GM12878 (cell line): Measurements from ENCODE around the gene QSOX1. TPM values are rescaled to one million over a fixed set of nuclear protein-coding genes. Genes with fewer than 3 reads are reported as not detected.

Experiments
- ATAC-seq: fragments of 200-7000 bp; cut with Tn5 transposase; 3 replicates; pipeline ENCODE4 v1.9.1; 2020; ENCODE audit warnings: mild to moderate bottlenecking, moderate library complexity
- BruUV-seq: library from RNA; stranded (reverse); fragments of 400-500 nt; replicated peaks from 2 replicates; lab custom pipeline; 2021; lab: Mats Ljungman, UMichigan
- CTCF ChIA-PET: fragments of 300-600 bp; sonication (Branson Sonifier 250); formaldehyde crosslinking; extraction: SDS; loops from one replicate; lab custom pipeline; 2021; ENCODE audit warnings: inconsistent platforms; lab: Yijun Ruan, JAX
- POLR2A ChIA-PET: fragments of 350-600 bp; formaldehyde crosslinking; extraction: SDS; loops from one replicate; lab custom pipeline; 2021; ENCODE audit warnings: inconsistent platforms; lab: Charles Lee
- RAD21 ChIA-PET: fragments of 300-600 bp; sonication (Branson Sonifier 250); formaldehyde crosslinking; loops from one replicate; lab custom pipeline; 2023; ENCODE audit warnings: antibody characterized with exemption; ENCODE audit not compliant: unreplicated experiment; lab: Charles Lee
- SMC1A ChIA-PET: fragments of 300-600 bp; sonication (Branson Sonifier 250); formaldehyde crosslinking; loops from one replicate; lab custom pipeline; 2023; ENCODE audit not compliant: unreplicated experiment, uncharacterized antibody; lab: Charles Lee
- DNase-seq: peaks from one replicate; pipeline ENCODE4 v3.0.0-alpha.2; 2011; ENCODE audit warnings: low read depth, low spot score
- FAIRE-seq: peaks from 3 replicates; lab custom pipeline; 2011; peaks lifted over from hg19 to GRCh38; lab: Jason Lieb, UNC
- H2AFZ ChIP-seq: 2 replicates; pipeline ENCODE4 v1.6.0; 2011; ENCODE audit warnings: low read depth, low read length, control low read depth; ENCODE audit not compliant: control insufficient read depth
- H3K27ac ChIP-seq: 2 replicates; pipeline ENCODE4 v1.5.1; 2011; ENCODE audit warnings: control low read depth; ENCODE audit not compliant: control insufficient read depth, insufficient read depth
- H3K27me3 ChIP-seq, 2 experiments: replicated peaks in 1 of 2; 2 replicates each; pipeline versions ENCODE4 v1.6.0 to v1.6.1; 2011; ENCODE audit warnings: low read length in 1 of 2; ENCODE audit not compliant: control insufficient read depth in 2 of 2, insufficient read depth in 2 of 2
- H3K36me3 ChIP-seq, 2 experiments: 2 replicates each; pipeline ENCODE4 v1.5.1; 2011; ENCODE audit warnings: low read length in 1 of 2; ENCODE audit not compliant: control insufficient read depth in 2 of 2, insufficient read depth in 2 of 2
- H3K4me1 ChIP-seq: 2 replicates; pipeline ENCODE4 v1.6.1; 2011; ENCODE audit warnings: mild to moderate bottlenecking, low read length, moderate library complexity, mixed read lengths; ENCODE audit not compliant: control insufficient read depth, insufficient read depth
- H3K4me2 ChIP-seq: 2 replicates; pipeline ENCODE4 v1.6.0; 2011; ENCODE audit warnings: control low read depth; ENCODE audit not compliant: control insufficient read depth, insufficient read depth
- H3K4me3 ChIP-seq: fragments of 200-600 bp; sonication (generic); 2 replicates; pipeline ENCODE4 v1.5.1; 2016
- H3K79me2 ChIP-seq: 2 replicates; pipeline ENCODE4 v1.6.0; 2011; ENCODE audit warnings: low read length; ENCODE audit not compliant: control insufficient read depth, insufficient read depth
- H3K9ac ChIP-seq: 2 replicates; pipeline ENCODE4 v1.8.0; 2011; ENCODE audit warnings: low read length, control low read depth, mixed read lengths; ENCODE audit not compliant: control insufficient read depth, insufficient read depth
- H3K9me3 ChIP-seq: replicated peaks from 3 replicates; pipeline ENCODE4 v1.5.1; 2011; ENCODE audit warnings: mild to moderate bottlenecking, low read length; ENCODE audit not compliant: control insufficient read depth, insufficient read depth
- H4K20me1 ChIP-seq: 2 replicates; pipeline ENCODE4 v1.6.0; 2011; ENCODE audit not compliant: control insufficient read depth, insufficient read depth
- ATF7 ChIP-seq: fragments of 450-650 bp; IDR thresholded peaks from 2 replicates; pipeline ENCODE4 v1.6.1; 2016; ENCODE audit warnings: low read depth, mild to moderate bottlenecking
- BRCA1 ChIP-seq: IDR thresholded peaks from 2 replicates; pipeline ENCODE4 v1.6.1; 2011; ENCODE audit warnings: low read depth, low read length, improper control_type of control experiment
- CBFB ChIP-seq: IDR thresholded peaks from 2 replicates; pipeline ENCODE4 v1.6.1; 2016; ENCODE audit warnings: antibody characterized with exemption, low read depth
- CBX3 ChIP-seq: fragments of 200-600 bp; sonication (generic); IDR thresholded peaks from 2 replicates; pipeline ENCODE4 v1.6.1; 2016; ENCODE audit warnings: low read depth, borderline replicate concordance
- CHD1 ChIP-seq: IDR thresholded peaks from 2 replicates; pipeline ENCODE4 v1.6.1; 2012; ENCODE audit warnings: low read depth, low read length, improper control_type of control experiment
- JUNB ChIP-seq: IDR thresholded peaks from 2 replicates; pipeline ENCODE4 v1.6.1; 2016; ENCODE audit warnings: antibody characterized with exemption, mild to moderate bottlenecking
- POLR2AphosphoS5 ChIP-seq: IDR thresholded peaks from 2 replicates; pipeline ENCODE4 v1.6.1; 2011; ENCODE audit warnings: mild to moderate bottlenecking, low read length, inconsistent platforms
- STAT1 ChIP-seq: fragments of 450-650 bp; conservative IDR thresholded peaks from 2 replicates; pipeline ENCODE4 v1.6.1; 2014; ENCODE audit warnings: antibody characterized with exemption, mild to moderate bottlenecking
- ZNF24 ChIP-seq: fragments of 450-650 bp; IDR thresholded peaks from 2 replicates; pipeline ENCODE4 v1.6.1; 2017; ENCODE audit warnings: antibody characterized with exemption, mild to moderate bottlenecking
- WGBS: methylation state at CpG from one replicate; pipeline ENCODE4 v1.1.6; 2016; ENCODE audit warnings: low lambda C conversion rate; ENCODE audit not compliant: insufficient replicate concordance, insufficient coverage; ENCODE audit errors: missing lambda C conversion rate; 5-methylcytosine and 5-hydroxymethylcytosine counted together
- in situ Hi-C: fragments of 300-500 bp; cut with MboI; formaldehyde crosslinking; loops from 9 replicates; pipeline ENCODE4 v1.14.3; 2018; ENCODE audit warnings: mixed read lengths
- intact Hi-C: fragments of 100-400 bp; cut with micrococcal nuclease; formaldehyde crosslinking; loops from one replicate; pipeline ENCODE4 v1.14.2; 2022; ENCODE audit not compliant: unreplicated experiment
- polyA plus RNA-seq, 11 experiments: library from polyadenylated mRNA; depleted of rRNA in 4 of 11; unstranded in 6 of 11; stranded (reverse) in 5 of 11; fragments of >200 nt; fragmentation: Nextera tagmentation in 4 of 11; fragmentation: Illumina TruSeq in 1 of 11; extraction: Ambion mirVana in 4 of 11; extraction: Trizol in 1 of 11; gene quantifications; 1 replicate in 1 of 11; 2 replicates in 10 of 11; pipeline versions ENCODE4 v1.2.1 to v1.2.3, GENCODE V29; 2011 to 2016; ENCODE audit warnings: inconsistent platforms in 2 of 11, missing spikeins in 2 of 11, low read depth in 1 of 11
- total RNA-seq, 4 experiments: library from RNA; depleted of rRNA in 3 of 4; stranded (reverse); fragments of >200 nt in 3 of 4; fragmentation: Illumina TruSeq in 1 of 4; extraction: Trizol in 1 of 4; gene quantifications; 2 replicates each; pipeline versions ENCODE4 v1.2.1 to v1.2.3, GENCODE V29; 2013 to 2021
- TF ChIP-seq, protein P1 (sequence below): fragments of 450-650 bp; IDR thresholded peaks from 2 replicates; pipeline ENCODE4 v1.6.1; 2016; ENCODE audit warnings: mild to moderate bottlenecking, moderate library complexity, borderline replicate concordance
- TF ChIP-seq, protein P2 (sequence below): fragments of 450-650 bp; formaldehyde crosslinking; IDR thresholded peaks from 2 replicates; pipeline ENCODE4 v1.4.0; 2022; ENCODE audit warnings: mild to moderate bottlenecking, moderate library complexity
- TF ChIP-seq, protein P3 (sequence below): fragments of 450-650 bp; IDR thresholded peaks from 2 replicates; pipeline ENCODE4 v1.6.1; 2014; ENCODE audit warnings: mild to moderate bottlenecking
- TF ChIP-seq, protein P4 (sequence below): IDR thresholded peaks from 2 replicates; pipeline ENCODE4 v1.6.1; 2012; ENCODE audit warnings: low read length, inconsistent platforms
- TF ChIP-seq, protein P5 (sequence below): fragments of 450-650 bp; IDR thresholded peaks from 2 replicates; pipeline ENCODE4 v1.6.1; 2017; ENCODE audit warnings: low read depth, mild to moderate bottlenecking, moderate library complexity

The QSOX1 gene
- total and polyA plus RNA-seq, 10 of the 15 experiments (the other 5 are each of a cell fraction or from before 2014, with no cell fraction given): 1.8 to 31.3 (median 11.2) TPM

DNA sequence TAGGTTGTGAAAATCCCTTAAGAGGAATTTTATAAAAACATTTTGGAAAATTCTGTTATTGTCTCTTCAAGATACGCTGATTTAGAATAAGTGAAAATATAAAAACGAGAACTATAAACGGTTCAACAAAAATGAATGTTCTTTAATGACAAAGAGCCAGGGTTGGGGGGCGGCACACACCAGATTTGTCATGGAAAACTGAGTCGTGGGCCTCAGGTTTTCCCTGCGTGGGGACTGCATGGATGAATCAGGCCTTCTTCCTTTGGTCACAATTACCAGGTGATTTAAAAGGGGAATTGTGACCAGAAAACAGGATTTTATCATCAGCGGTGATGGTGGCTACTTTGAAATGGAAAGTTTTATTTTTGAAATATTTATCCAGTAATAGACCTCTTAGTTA, 84.0 kb downstream of the QSOX1 start:
- intact Hi-C loops: no loop called here
- Histone ChIP-seq H3K36me3 (no peaks in the 10 kb centered on the region), H3K4me3 (no peak overlapping the region), H3K9me3 (no peaks in the 10 kb centered on the region; the same call in 2 of the 3 replicates), H3K27me3 (peaks cover 13 to 39% of the 10 kb centered on the region in 2 experiments), H3K79me2 (no peaks in the 10 kb centered on the region), H3K9ac (no peak overlapping the region), H2AFZ (no peak overlapping the region), H3K4me2 (no peak overlapping the region), H4K20me1 (no peaks in the 10 kb centered on the region), H3K27ac (no peak overlapping the region), H3K4me1 (no peaks in the 10 kb centered on the region)
- ChIA-PET RAD21 (no interaction called here), CTCF (interaction anchor here (1.5 to 2.7 kb wide), 4 partner anchors 10 to 532 kb away, joined by 3 to 6 read pairs (median 3); no protein-coding TSS in a partner anchor), SMC1A (no interaction called here), POLR2A (no interaction called here)
- 18% methylated on average over 7 of the region's 7 CpGs for WGBS
- in situ Hi-C loops: no loop called here
- no TSS peak for BruUV-seq
- DNase-seq (no peak), ATAC-seq (no peak), FAIRE-seq (no peak)
- TF ChIP-seq, protein P1, sequence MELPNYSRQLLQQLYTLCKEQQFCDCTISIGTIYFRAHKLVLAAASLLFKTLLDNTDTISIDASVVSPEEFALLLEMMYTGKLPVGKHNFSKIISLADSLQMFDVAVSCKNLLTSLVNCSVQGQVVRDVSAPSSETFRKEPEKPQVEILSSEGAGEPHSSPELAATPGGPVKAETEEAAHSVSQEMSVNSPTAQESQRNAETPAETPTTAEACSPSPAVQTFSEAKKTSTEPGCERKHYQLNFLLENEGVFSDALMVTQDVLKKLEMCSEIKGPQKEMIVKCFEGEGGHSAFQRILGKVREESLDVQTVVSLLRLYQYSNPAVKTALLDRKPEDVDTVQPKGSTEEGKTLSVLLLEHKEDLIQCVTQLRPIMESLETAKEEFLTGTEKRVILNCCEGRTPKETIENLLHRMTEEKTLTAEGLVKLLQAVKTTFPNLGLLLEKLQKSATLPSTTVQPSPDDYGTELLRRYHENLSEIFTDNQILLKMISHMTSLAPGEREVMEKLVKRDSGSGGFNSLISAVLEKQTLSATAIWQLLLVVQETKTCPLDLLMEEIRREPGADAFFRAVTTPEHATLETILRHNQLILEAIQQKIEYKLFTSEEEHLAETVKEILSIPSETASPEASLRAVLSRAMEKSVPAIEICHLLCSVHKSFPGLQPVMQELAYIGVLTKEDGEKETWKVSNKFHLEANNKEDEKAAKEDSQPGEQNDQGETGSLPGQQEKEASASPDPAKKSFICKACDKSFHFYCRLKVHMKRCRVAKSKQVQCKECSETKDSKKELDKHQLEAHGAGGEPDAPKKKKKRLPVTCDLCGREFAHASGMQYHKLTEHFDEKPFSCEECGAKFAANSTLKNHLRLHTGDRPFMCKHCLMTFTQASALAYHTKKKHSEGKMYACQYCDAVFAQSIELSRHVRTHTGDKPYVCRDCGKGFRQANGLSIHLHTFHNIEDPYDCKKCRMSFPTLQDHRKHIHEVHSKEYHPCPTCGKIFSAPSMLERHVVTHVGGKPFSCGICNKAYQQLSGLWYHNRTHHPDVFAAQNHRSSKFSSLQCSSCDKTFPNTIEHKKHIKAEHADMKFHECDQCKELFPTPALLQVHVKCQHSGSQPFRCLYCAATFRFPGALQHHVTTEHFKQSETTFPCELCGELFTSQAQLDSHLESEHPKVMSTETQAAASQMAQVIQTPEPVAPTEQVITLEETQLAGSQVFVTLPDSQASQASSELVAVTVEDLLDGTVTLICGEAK: no peak
- TF ChIP-seq CBFB: no peak
- no peak for TF ChIP-seq STAT1
- TF ChIP-seq JUNB: no peak
- TF ChIP-seq, protein P2, sequence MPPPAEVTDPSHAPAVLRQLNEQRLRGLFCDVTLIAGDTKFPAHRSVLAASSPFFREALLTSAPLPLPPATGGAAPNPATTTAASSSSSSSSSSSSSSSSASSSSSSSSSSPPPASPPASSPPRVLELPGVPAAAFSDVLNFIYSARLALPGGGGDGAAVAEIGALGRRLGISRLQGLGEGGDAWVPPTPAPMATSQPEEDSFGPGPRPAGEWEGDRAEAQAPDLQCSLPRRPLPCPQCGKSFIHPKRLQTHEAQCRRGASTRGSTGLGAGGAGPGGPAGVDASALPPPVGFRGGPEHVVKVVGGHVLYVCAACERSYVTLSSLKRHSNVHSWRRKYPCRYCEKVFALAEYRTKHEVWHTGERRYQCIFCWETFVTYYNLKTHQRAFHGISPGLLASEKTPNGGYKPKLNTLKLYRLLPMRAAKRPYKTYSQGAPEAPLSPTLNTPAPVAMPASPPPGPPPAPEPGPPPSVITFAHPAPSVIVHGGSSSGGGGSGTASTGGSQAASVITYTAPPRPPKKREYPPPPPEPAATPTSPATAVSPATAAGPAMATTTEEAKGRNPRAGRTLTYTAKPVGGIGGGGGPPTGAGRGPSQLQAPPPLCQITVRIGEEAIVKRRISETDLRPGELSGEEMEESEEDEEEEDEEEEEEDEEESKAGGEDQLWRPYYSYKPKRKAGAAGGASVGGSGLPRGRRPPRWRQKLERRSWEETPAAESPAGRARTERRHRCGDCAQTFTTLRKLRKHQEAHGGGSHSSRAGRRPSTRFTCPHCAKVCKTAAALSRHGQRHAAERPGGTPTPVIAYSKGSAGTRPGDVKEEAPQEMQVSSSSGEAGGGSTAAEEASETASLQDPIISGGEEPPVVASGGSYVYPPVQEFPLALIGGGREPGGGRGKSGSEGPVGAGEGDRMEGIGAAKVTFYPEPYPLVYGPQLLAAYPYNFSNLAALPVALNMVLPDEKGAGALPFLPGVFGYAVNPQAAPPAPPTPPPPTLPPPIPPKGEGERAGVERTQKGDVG (CRISPR knock-in tag): no peak
- TF ChIP-seq, protein P3, sequence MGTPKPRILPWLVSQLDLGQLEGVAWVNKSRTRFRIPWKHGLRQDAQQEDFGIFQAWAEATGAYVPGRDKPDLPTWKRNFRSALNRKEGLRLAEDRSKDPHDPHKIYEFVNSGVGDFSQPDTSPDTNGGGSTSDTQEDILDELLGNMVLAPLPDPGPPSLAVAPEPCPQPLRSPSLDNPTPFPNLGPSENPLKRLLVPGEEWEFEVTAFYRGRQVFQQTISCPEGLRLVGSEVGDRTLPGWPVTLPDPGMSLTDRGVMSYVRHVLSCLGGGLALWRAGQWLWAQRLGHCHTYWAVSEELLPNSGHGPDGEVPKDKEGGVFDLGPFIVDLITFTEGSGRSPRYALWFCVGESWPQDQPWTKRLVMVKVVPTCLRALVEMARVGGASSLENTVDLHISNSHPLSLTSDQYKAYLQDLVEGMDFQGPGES: no peak
- no peak for TF ChIP-seq ZNF24
- no peak for TF ChIP-seq CBX3
- TF ChIP-seq, protein P4, sequence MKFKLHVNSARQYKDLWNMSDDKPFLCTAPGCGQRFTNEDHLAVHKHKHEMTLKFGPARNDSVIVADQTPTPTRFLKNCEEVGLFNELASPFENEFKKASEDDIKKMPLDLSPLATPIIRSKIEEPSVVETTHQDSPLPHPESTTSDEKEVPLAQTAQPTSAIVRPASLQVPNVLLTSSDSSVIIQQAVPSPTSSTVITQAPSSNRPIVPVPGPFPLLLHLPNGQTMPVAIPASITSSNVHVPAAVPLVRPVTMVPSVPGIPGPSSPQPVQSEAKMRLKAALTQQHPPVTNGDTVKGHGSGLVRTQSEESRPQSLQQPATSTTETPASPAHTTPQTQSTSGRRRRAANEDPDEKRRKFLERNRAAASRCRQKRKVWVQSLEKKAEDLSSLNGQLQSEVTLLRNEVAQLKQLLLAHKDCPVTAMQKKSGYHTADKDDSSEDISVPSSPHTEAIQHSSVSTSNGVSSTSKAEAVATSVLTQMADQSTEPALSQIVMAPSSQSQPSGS: no peak
- TF ChIP-seq POLR2AphosphoS5: no peak
- no peak for TF ChIP-seq CHD1
- TF ChIP-seq, protein P5, sequence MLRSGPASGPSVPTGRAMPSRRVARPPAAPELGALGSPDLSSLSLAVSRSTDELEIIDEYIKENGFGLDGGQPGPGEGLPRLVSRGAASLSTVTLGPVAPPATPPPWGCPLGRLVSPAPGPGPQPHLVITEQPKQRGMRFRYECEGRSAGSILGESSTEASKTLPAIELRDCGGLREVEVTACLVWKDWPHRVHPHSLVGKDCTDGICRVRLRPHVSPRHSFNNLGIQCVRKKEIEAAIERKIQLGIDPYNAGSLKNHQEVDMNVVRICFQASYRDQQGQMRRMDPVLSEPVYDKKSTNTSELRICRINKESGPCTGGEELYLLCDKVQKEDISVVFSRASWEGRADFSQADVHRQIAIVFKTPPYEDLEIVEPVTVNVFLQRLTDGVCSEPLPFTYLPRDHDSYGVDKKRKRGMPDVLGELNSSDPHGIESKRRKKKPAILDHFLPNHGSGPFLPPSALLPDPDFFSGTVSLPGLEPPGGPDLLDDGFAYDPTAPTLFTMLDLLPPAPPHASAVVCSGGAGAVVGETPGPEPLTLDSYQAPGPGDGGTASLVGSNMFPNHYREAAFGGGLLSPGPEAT: no peak
- no peak for TF ChIP-seq ATF7
- no peak for TF ChIP-seq BRCA1
